Loucy (cell line): ENCODE data around the gene JAKMIP3.

Experiments
- H2AFZ ChIP-seq: fragments of 200-600 bp; sonication (generic); 2 replicates; pipeline ENCODE4 v1.6.0; 2016; ENCODE audit warnings: antibody characterized with exemption, mild to moderate bottlenecking, low read length, moderate library complexity
- H3F3A ChIP-seq: fragments of 200-600 bp; 2 replicates; pipeline ENCODE4 v1.6.0; 2016; ENCODE audit warnings: antibody characterized with exemption, low read depth, mild to moderate bottlenecking
- H3K27me3 ChIP-seq: fragments of 200-600 bp; sonication (generic); 2 replicates; pipeline ENCODE4 v1.6.1; 2014; ENCODE audit warnings: low read length, mild to moderate bottlenecking; ENCODE audit not compliant: insufficient read depth, poor library complexity, severe bottlenecking
- H3K36me3 ChIP-seq: fragments of 200-600 bp; sonication (generic); 2 replicates; pipeline ENCODE4 v1.6.1; 2016; ENCODE audit warnings: low read length; ENCODE audit not compliant: insufficient read depth
- H3K4me1 ChIP-seq: fragments of 200-600 bp; sonication (generic); 2 replicates; pipeline ENCODE4 v1.5.1; 2014; ENCODE audit warnings: low read length, mild to moderate bottlenecking; ENCODE audit not compliant: insufficient read depth, poor library complexity, severe bottlenecking
- H3K4me2 ChIP-seq: fragments of 200-600 bp; sonication (generic); 2 replicates; pipeline ENCODE4 v1.6.0; 2014; ENCODE audit warnings: antibody characterized with exemption, low read length, low read depth, mild to moderate bottlenecking; ENCODE audit not compliant: poor library complexity, severe bottlenecking
- H3K4me3 ChIP-seq: fragments of 200-600 bp; sonication (generic); 2 replicates; pipeline ENCODE4 v1.5.1; 2014; ENCODE audit warnings: low read length, mild to moderate bottlenecking, mixed read lengths; ENCODE audit not compliant: poor library complexity, severe bottlenecking
- H3K79me2 ChIP-seq: fragments of 200-600 bp; sonication (generic); 2 replicates; pipeline ENCODE4 v1.6.1; 2014; ENCODE audit warnings: low read length; ENCODE audit not compliant: insufficient read depth
- H3K9ac ChIP-seq: fragments of 200-600 bp; sonication (generic); 2 replicates; pipeline ENCODE4 v1.6.0; 2014; ENCODE audit warnings: mild to moderate bottlenecking, low read depth, low read length, moderate library complexity; ENCODE audit not compliant: poor library complexity, severe bottlenecking
- H3K9me2 ChIP-seq: fragments of 200-600 bp; sonication (generic); replicated peaks from 2 replicates; pipeline ENCODE4 v1.6.1; 2016; ENCODE audit warnings: low read depth, low read length, mixed read lengths
- H3K9me3 ChIP-seq: fragments of 200-600 bp; sonication (generic); 2 replicates; pipeline ENCODE4 v1.6.1; 2014; ENCODE audit warnings: mild to moderate bottlenecking, antibody characterized with exemption, low read length, low read depth; ENCODE audit not compliant: insufficient read depth
- H4K20me1 ChIP-seq: fragments of 200-600 bp; sonication (generic); 2 replicates; pipeline ENCODE4 v1.6.0; 2014; ENCODE audit warnings: antibody characterized with exemption, low read length, mild to moderate bottlenecking; ENCODE audit not compliant: insufficient read depth, poor library complexity, severe bottlenecking
- EZH2phosphoT487 ChIP-seq: fragments of 200-600 bp; IDR thresholded peaks from 2 replicates; pipeline ENCODE4 v1.6.1; 2018; ENCODE audit warnings: antibody characterized with exemption, mild to moderate bottlenecking, moderate library complexity, borderline replicate concordance
- TF ChIP-seq, protein P1 (sequence below): fragments of 200-600 bp; sonication (generic); conservative IDR thresholded peaks from 2 replicates; pipeline ENCODE4 v1.5.1; 2014; ENCODE audit warnings: mild to moderate bottlenecking, antibody characterized with exemption, low read length

Gene JAKMIP3

DNA sequence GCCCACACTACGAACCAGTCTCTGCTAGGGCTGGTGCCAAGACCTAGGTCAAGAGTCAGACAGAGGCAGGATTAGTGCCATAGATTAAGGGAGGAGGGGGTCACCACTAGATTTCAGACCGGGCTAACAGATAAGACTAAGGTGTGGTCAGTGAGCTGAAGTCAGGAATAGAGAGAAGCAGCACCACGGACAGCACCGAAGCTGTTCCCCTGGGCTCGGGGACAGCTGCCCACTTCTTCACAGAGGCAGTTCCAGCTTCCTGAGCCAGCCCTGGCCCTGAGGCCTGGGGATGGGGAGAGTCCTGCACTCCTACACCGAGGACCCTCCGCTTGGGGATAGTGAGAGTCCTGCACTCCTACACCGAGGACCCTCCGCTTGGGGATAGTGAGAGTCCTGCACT, 11.2 kb upstream of the JAKMIP3 start:
- Histone ChIP-seq H3K9me2 (no peaks in the 10 kb centered on the region), H3F3A (no peaks in the 10 kb centered on the region), H3K27me3 (no peaks in the 10 kb centered on the region), H3K4me3 (no peak overlapping the region), H3K4me1 (no peaks in the 10 kb centered on the region), H3K4me2 (no peak overlapping the region), H3K9ac (no peak overlapping the region), H3K9me3 (peaks cover 33% of the 10 kb centered on the region; the same call in 1 of the 2 replicates), H3K36me3 (no peaks in the 10 kb centered on the region), H3K79me2 (no peaks in the 10 kb centered on the region), H4K20me1 (no peaks in the 10 kb centered on the region), H2AFZ (no peak overlapping the region)
- no peak for TF ChIP-seq EZH2phosphoT487
- TF ChIP-seq, protein P1, sequence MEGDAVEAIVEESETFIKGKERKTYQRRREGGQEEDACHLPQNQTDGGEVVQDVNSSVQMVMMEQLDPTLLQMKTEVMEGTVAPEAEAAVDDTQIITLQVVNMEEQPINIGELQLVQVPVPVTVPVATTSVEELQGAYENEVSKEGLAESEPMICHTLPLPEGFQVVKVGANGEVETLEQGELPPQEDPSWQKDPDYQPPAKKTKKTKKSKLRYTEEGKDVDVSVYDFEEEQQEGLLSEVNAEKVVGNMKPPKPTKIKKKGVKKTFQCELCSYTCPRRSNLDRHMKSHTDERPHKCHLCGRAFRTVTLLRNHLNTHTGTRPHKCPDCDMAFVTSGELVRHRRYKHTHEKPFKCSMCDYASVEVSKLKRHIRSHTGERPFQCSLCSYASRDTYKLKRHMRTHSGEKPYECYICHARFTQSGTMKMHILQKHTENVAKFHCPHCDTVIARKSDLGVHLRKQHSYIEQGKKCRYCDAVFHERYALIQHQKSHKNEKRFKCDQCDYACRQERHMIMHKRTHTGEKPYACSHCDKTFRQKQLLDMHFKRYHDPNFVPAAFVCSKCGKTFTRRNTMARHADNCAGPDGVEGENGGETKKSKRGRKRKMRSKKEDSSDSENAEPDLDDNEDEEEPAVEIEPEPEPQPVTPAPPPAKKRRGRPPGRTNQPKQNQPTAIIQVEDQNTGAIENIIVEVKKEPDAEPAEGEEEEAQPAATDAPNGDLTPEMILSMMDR = no peak

DNA sequence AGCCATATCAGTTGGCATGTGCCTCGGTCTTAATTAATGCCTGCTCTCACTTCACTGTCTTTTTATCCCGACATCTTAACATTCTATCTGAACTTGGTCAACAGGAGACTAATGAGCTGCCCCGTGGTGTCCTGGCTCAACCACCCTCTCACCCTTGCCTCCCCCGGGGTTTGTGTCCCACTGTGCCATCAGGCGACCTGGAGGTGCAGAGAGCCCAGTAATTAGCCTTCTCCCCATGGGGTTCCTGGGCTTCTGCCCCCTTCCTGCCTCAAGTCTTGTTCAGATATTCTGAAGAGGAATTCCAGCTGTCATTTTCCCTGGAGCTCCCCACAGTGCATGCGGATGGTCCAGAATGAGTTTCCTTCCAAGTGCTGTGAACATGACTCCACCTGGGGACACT, 10.1 kb upstream of the JAKMIP3 start:
- H3K9me3 ChIP-seq = peaks cover 33% of the 10 kb centered on the region; the same call in 1 of the 2 replicates
- H4K20me1 ChIP-seq = no peaks in the 10 kb centered on the region
- no peaks in the 10 kb centered on the region for H3K4me1 ChIP-seq
- no peaks in the 10 kb centered on the region for H3K27me3 ChIP-seq
- H2AFZ ChIP-seq = no peak overlapping the region
- TF ChIP-seq EZH2phosphoT487 = no peak
- TF ChIP-seq, protein P1 = no peak
- no peak overlapping the region for H3K9ac ChIP-seq
- H3K79me2 ChIP-seq = no peaks in the 10 kb centered on the region
- H3K4me2 ChIP-seq = no peak overlapping the region
- H3K4me3 ChIP-seq = no peak overlapping the region
- H3K36me3 ChIP-seq = no peaks in the 10 kb centered on the region
- H3F3A ChIP-seq = no peaks in the 10 kb centered on the region
- no peaks in the 10 kb centered on the region for H3K9me2 ChIP-seq

DNA sequence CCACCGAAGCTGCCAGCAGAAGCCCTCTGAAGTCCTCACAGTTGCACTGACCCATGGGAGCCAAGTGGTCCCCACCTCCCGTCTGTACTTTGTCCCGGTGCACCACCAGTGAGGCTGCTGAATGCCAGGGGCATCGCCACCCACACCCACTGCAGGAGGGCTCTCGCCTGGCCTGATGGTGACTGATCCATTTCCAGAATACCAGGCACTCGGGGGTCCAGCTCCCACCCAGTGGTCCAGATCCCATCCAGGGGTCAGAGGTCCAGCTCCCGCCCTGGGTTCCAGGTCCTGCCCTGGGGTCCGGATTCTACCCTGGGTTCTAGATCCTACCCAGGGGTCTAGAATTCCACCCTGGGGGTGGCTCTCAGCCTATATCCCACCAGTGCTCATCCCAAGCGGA, 9.1 kb upstream of the JAKMIP3 start:
- Histone ChIP-seq H3K9me2 (no peaks in the 10 kb centered on the region), H3K4me2 (no peak overlapping the region), H3K27me3 (no peaks in the 10 kb centered on the region), H3K4me1 (no peaks in the 10 kb centered on the region), H3K9ac (no peak overlapping the region), H4K20me1 (no peaks in the 10 kb centered on the region), H2AFZ (no peak overlapping the region), H3K79me2 (no peaks in the 10 kb centered on the region), H3K36me3 (no peaks in the 10 kb centered on the region), H3F3A (no peaks in the 10 kb centered on the region), H3K9me3 (peaks cover 28% of the 10 kb centered on the region; the same call in 1 of the 2 replicates), H3K4me3 (no peak overlapping the region)
- TF ChIP-seq EZH2phosphoT487 = no peak
- TF ChIP-seq, protein P1 = no peak
